ENCODE measurements around the gene DNAJB6.

GRCh38 chr7:157439761-157440160 is 103.0 kb downstream of the DNAJB6 start:
- TF ChIP-seq, protein P1, sequence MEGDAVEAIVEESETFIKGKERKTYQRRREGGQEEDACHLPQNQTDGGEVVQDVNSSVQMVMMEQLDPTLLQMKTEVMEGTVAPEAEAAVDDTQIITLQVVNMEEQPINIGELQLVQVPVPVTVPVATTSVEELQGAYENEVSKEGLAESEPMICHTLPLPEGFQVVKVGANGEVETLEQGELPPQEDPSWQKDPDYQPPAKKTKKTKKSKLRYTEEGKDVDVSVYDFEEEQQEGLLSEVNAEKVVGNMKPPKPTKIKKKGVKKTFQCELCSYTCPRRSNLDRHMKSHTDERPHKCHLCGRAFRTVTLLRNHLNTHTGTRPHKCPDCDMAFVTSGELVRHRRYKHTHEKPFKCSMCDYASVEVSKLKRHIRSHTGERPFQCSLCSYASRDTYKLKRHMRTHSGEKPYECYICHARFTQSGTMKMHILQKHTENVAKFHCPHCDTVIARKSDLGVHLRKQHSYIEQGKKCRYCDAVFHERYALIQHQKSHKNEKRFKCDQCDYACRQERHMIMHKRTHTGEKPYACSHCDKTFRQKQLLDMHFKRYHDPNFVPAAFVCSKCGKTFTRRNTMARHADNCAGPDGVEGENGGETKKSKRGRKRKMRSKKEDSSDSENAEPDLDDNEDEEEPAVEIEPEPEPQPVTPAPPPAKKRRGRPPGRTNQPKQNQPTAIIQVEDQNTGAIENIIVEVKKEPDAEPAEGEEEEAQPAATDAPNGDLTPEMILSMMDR (IDR thresholded peaks at IDR 0.05; ENCODE audit: low read depth, low read length) = no peak
- no peak for TF ChIP-seq EZH2phosphoT487 (IDR thresholded peaks at IDR 0.05; ENCODE audit: low read depth)
